H7 (cell line): ENCODE results near the gene LRRC27. TPM values are rescaled to one million over a fixed set of nuclear protein-coding genes. Genes with fewer than 3 reads are reported as not detected.
"Not testable (repeated sequence)": the region's sequence is repeated elsewhere in the genome, so short reads cannot be mapped to it uniquely, and the experiment has no call there.

Experiments
- DNase-seq: peaks from one replicate; pipeline ENCODE4 v3.0.0; 2012
- H3K27me3 ChIP-seq: 2 replicates; pipeline ENCODE4 v1.6.0; 2011; ENCODE audit warnings: mild to moderate bottlenecking, low read length; ENCODE audit not compliant: control insufficient read depth, insufficient read depth
- H3K36me3 ChIP-seq: replicated peaks from 2 replicates; pipeline ENCODE4 v1.5.1; 2011; ENCODE audit warnings: low read length; ENCODE audit not compliant: control insufficient read depth, insufficient read depth
- H3K4me3 ChIP-seq: 2 replicates; pipeline ENCODE4 v1.5.1; 2011; ENCODE audit warnings: low read depth, mild to moderate bottlenecking, control low read depth, low read length, moderate library complexity; ENCODE audit not compliant: insufficient read depth
- total RNA-seq: library from RNA; depleted of rRNA; stranded (reverse); fragments of >200 nt; shearing (Covaris generic); gene quantifications from 2 replicates; pipeline ENCODE4 v1.2.3, GENCODE V29; 2014

Gene LRRC27
- total RNA-seq, 1 experiment from 2014 or later: 4.0 TPM

DNA sequence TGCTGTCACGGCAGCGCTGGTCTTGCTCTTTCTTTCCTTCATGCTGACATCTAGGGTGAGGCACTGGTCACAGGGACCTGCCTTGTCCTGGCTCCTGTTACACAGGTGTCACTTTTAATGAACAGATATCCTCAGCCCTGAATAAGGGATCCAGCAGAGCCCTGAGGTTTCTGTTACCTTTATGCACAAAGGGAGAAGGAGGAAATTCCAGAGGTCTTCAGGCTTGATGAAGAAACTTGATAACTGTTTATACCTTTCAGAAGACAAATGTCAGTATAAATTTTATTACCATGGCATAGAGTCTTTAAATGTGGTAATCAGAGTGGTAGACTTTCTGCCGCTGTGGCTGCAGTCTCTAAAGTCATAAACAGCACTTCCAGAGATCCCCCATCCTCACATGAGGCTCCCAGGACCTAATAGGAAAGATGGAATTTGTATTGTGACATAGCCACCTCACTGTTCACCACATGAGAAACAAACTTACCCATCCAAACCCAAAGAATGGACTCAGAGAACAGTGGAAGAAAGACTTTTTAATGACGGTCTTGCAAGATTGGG, 2.7 kb downstream of the LRRC27 start:
- Histone ChIP-seq H3K27me3 (no peaks in the 10 kb centered on the region; the same call in 1 of the 2 replicates), H3K4me3 (no peak overlapping the region), H3K36me3 (no peaks in the 10 kb centered on the region)
- DNase-seq: no peak

DNA sequence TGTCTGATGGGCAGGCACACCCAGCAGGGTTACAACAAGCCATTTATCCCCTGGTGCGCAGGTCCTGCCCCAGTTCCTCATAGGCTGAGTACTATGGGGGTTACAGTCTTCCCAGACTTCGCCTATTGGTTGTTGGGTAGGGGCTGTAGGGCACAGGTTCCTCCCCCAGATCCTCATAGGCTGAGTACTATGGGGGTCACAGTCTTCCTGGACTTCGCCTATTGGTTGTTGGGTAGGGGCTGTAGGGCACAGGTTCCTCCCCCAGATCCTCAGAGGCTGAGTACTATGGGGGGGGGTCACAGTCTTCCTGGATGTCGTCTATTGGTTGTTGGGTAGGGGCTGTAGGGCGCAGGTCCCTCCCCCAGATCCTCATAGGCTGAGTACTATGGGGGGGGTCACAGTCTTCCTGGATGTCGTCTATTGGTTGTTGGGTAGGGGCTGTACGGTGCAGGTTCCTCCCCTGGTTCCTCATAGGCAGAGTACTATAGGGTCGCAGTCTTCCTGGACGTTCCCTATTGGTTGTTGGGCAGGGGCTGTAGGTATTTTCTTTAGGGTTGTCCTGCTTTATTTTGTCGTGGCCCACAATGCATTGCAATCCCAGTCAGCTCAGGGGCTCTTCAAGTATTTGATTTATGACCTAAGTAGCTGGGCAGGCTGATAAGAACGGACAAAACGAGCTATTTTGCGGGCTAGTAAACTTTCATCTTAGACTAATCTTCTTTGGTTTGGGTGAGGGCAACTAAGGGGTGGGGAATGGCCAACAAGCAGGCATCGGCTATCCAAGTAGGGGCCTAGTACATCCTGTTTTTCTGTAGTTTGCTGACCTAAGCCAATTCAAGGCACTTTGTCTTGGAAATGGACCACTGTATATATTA, 3.4 kb downstream of the LRRC27 start:
- H3K4me3 ChIP-seq: no peak overlapping the region
- no peaks in the 10 kb centered on the region for H3K36me3 ChIP-seq
- no peak for DNase-seq
- no peaks in the 10 kb centered on the region; the same call in 1 of the 2 replicates for H3K27me3 ChIP-seq

DNA sequence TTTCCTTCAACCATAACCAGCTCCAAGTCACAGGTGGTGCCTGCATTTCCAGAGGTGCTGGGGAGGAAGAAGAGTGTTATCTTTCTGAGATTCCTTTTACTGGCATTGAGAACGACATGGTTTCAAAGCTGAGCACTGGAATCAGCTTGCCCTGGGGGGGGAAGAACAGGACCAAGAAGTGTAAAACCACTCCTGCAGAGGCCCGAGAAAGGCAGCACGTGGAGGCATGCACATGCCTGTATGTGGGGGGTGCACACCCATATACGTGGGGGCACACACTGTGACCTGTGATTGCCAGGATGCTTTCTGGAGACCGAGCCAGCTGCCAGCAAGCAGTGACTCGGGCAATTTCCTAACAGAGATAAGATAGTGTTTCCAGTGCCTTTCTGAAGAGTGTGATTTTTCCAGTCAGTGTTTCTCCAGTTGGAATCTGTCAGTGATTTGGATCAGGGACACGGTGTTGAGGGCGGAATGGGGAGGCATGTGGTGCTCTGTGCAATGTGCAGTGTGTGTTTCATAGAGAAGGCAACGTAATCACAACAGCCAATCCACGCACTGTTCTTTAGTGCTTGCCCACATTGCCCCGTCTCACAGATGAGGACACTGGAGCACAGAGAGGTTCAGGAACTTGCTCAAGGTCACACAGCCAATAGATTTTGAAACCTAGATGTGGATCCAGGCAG, 4.2 kb downstream of the LRRC27 start:
- H3K36me3 ChIP-seq: no peaks in the 10 kb centered on the region
- DNase-seq: no peak
- H3K27me3 ChIP-seq: no peaks in the 10 kb centered on the region; the same call in 1 of the 2 replicates
- no peak overlapping the region for H3K4me3 ChIP-seq

DNA sequence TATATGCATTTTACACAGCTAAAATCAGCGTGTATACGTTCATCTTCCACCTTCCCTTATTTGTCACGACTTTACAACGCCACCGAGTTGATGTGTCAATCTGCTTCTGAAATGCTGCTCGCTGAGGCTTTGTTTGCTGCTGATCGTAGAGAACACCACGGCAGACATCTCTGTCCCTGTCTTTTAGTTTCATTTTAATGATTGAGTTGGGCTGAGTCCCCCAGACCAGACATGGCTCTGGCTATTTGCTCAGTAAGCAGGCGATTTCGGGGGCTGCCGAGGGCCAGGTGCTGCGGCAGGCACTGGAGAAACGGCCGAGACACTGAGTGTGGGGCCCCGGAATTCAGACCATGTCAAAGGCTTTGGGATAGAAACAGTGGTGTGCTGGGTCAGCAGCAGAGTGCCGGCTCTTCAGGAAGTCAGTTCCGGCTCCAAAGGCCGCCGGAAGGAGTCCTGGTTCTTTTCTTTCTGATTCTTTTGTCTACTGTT, 5.0 kb downstream of the LRRC27 start:
- H3K36me3 ChIP-seq: no peaks in the 10 kb centered on the region
- DNase-seq: no peak
- H3K27me3 ChIP-seq: no peaks in the 10 kb centered on the region; the same call in 1 of the 2 replicates
- no peak overlapping the region for H3K4me3 ChIP-seq

DNA sequence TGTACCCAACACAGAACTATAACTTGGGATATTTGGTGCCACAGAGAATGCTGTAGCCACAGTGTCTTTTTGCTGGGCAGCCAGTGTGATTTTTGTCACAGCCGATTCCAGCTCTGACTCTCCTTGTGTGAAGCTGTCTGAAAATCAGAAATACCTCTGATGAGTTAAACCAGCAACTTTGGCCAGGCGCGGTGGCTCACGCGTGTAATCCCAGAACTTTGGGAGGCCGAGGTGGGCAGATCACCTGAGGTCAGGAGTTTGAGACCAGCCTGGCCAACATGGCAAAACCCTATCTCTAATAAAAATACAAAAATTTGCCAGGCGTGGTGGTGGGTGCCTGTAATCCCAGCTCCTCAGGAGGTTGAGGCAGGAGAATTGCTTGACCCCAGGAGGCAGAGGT, 5.9 kb downstream of the LRRC27 start:
- H3K4me3 ChIP-seq, H3K36me3 ChIP-seq, H3K27me3 ChIP-seq, DNase-seq: not testable (repeated sequence)

DNA sequence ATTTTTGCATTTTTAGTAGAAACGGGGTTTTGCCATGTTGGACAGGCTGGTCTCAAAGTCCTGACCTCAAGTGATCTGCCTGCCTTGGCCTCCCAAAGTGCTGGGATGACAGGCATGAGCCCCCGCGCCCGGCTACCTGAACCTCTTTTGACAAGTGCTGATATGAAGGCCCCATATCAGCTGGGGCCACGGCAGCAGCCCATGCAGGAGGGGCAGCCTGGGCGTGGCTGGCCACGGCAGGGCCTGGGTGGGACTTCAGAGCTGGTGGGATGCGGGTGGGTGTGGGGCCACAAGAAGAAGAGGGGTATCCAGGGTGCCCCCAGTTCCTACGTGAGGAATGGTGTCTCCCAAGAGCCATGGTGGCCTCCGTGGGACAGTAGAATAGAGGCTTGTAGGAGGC, 6.9 kb downstream of the LRRC27 start:
- no peak overlapping the region for H3K4me3 ChIP-seq
- H3K27me3 ChIP-seq: no peaks in the 10 kb centered on the region
- H3K36me3 ChIP-seq: no peaks in the 10 kb centered on the region
- DNase-seq: no peak

DNA sequence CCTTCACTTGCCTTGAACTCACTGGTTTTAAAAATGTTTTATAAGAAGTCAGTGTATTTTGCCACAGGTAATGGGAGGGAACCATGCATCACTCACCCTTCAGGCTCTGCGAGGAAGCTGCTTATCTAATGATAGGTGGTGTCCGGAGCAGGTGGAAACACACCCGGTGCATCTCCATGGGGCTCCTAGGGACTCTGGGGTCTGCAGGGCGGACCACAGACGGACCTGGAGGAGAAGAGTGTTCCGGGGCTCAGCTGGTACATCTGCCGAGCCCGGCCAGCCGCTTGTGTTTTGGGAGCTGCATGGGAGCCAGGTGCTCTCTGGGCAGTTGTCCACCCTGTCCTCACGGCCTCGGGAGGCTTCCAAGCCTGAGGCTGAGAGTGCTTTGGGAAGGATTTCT, 7.3 kb downstream of the LRRC27 start:
- Histone ChIP-seq H3K36me3 (no peaks in the 10 kb centered on the region), H3K27me3 (no peaks in the 10 kb centered on the region), H3K4me3 (no peak overlapping the region)
- no peak for DNase-seq

DNA sequence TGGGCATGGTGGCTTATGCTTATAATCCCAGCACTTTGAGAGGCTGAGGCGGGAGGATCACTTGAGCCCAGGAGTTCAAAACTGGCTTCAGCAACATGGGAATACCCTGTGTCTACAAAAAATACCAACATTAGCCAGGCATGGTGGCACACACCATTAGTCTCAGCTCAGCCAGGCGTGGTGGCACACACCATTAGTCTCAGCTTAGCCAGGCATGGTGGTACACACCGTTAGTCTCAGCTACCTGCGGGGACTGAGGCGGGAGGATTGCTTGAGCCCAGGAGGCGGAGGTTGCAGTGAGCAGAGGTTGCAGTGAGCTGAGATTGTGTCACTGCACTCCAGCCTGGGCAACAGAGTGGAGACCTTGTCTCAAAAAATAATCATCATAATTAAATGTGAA, 9.0 kb downstream of the LRRC27 start:
- no peak overlapping the region for H3K4me3 ChIP-seq
- H3K36me3 ChIP-seq: no peaks in the 10 kb centered on the region
- DNase-seq: no peak
- H3K27me3 ChIP-seq: no peaks in the 10 kb centered on the region

DNA sequence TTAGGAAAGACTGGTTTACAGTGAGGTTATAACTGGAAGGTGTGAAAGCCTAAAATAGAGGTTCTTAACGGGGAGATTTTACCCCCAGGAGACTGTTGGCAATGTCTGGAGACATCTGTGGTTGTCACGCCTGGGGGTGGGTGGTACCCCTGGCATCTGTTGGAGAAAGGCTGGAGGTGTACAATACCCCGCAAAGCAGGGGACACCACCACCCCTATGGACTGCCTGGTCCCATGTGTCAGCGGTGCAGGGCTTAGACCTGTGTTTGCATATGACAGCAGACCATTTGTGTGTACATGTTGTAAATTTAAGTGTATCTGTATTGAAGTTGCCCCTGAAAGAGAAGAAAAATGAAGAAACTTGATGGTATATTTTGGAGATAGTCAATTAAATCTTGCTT, 9.8 kb downstream of the LRRC27 start:
- no peaks in the 10 kb centered on the region for H3K36me3 ChIP-seq
- DNase-seq: no peak
- no peaks in the 10 kb centered on the region for H3K27me3 ChIP-seq
- H3K4me3 ChIP-seq: no peak overlapping the region

DNA sequence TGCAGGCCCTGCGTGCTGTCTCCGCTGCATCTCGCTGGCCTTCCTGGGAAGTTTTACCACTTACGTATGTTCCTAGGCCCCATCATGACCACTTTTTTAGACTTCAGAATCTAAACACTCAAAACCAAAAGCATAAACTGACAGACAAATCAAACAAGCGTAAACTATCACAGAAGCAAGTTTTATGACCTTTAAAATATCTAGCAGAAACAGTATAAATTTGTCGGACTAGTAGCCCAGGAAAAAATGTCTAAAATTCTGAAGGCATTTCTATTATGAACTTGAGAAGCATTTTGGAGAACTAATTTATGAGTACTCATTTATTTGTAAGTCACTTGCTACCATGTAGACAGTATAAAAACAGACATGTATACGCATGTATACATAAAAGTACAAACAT, 10.6 kb downstream of the LRRC27 start:
- Histone ChIP-seq H3K36me3 (no peaks in the 10 kb centered on the region), H3K4me3 (no peak overlapping the region), H3K27me3 (no peaks in the 10 kb centered on the region)
- DNase-seq: no peak

DNA sequence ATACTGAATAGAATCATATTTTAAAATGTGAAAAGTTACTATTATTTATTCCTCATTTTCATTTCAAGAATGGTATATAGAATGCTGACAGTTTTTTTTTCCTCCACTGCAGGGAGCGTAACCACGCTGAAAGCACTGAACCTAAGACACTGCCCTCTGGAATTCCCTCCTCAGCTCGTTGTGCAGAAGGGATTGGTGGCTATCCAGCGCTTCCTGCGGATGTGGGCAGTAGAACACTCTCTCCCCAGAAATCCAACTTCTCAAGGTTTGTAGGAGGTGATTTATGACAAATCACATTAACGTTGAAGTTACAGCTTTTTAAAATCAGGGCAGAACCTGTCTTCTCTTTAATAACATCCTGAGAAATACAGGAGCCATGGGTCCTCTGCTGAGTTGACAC, 12.4 kb downstream of the LRRC27 start:
- Histone ChIP-seq H3K36me3 (no peaks in the 10 kb centered on the region), H3K27me3 (no peaks in the 10 kb centered on the region), H3K4me3 (no peak overlapping the region)
- no peak for DNase-seq

DNA sequence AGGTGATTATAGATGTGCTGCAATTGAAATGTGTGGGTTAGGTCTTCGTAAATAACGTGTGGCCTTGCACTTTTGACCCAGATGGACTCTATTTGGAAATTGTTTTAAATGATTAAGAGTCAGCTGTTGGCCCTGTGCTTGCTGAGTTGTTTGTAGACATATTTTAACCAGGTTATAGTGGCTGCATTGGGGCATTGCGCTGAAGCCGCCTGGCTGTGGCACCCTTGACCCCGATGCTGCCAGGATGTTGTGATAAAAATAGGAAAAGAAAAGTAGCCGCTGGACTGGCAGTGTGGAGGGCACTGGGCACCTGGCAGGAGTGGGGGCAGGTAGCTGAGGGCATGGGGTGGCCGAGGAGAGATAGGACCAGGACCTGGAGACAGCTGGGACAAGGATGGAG, 13.4 kb downstream of the LRRC27 start:
- no peak for DNase-seq
- no peaks in the 10 kb centered on the region for H3K27me3 ChIP-seq
- no peak overlapping the region for H3K4me3 ChIP-seq

DNA sequence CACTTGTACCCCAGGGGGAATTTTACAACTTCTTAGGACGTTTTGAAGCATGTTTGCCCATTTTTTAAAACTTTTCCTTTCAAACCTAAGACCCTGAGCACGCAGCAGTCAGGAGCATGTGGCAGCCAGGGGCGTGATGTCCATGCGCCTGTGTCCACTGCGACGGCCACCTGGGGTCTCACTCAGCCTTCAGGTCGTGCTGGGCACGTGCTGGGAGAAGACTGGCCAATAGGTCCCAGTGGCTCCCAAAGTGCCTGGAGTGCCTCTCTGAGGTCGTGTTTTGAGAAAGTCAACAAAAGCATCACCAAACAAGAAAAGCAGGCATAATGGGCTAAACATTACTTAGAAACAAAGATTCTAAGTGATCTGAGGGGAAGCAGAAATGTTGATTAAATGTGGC, 14.8 kb downstream of the LRRC27 start:
- Histone ChIP-seq H3K4me3 (no peak overlapping the region), H3K36me3 (no peaks in the 10 kb centered on the region), H3K27me3 (no peaks in the 10 kb centered on the region)
- DNase-seq: peak; percentile 41

More for the DNA sequence above, 13.4 kb downstream of the LRRC27 start:
- H3K36me3 ChIP-seq: no peaks in the 10 kb centered on the region

DNA sequence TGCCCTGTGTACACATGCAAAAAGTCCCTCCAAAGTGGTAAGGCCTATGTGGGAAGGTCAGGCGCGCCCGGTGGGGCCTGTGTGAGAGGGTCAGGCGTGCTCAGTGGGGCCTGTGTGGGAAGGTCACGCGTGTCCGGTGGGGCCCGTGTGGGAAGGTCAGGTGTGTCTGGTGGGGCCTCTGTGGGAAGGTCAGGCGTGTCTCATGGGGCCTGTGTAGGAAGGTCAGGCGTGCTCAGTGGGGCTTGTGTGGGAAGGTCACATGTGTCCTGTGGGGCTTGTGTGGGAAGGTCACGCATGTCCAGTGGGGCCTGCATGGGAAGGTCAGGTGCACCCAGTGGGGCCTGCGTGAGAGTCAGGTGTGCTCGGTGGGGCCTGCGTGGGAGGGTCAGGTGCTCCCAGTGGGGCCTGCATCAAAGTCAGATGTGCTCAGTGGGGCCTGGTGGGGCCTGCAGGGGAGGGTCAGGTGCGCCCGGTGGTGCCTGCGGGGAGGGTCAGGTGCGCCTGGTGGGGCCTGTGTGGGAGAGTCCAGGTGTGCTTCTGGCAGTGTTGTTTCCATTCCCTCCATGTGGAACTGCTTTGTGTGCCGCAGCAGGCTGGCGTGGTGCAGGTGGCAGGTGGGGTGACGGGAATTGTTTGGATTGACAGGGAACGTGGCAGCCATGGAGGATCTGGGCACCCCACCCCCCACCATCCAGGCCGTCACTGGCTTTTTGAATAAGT, 15.4 kb downstream of the LRRC27 start:
- DNase-seq: peak; percentile 52
- H3K4me3 ChIP-seq: no peak overlapping the region
- H3K27me3 ChIP-seq: no peaks in the 10 kb centered on the region
- no peaks in the 10 kb centered on the region for H3K36me3 ChIP-seq
